Endodermal cell (in vitro differentiated cells): ENCODE data around the gene SPATA1. TPM values are rescaled to one million over a fixed set of nuclear protein-coding genes. Genes with fewer than 3 reads are reported as not detected.
A peak's percentile ranks its signal among the peaks of the same experiment; 100 is the strongest.

Experiments used
- DNase-seq: peaks from one replicate; pipeline ENCODE4 v3.0.0-alpha.2; 2017
- H3K27ac ChIP-seq: 2 replicates; pipeline ENCODE4 v1.5.1; 2013; ENCODE audit warnings: mild to moderate bottlenecking, low read depth, low read length, moderate library complexity
- H3K27me3 ChIP-seq: 2 replicates; pipeline ENCODE4 v1.6.1; 2013; ENCODE audit warnings: mild to moderate bottlenecking, low read length, moderate library complexity; ENCODE audit not compliant: insufficient read depth, control insufficient read depth, poor library complexity, severe bottlenecking
- H3K36me3 ChIP-seq: 2 replicates; pipeline ENCODE4 v1.7.0; 2013; ENCODE audit warnings: mild to moderate bottlenecking, low read length, moderate library complexity; ENCODE audit not compliant: control insufficient read depth, insufficient read depth
- H3K4me1 ChIP-seq: one replicate; pipeline ENCODE4 v1.7.0; 2013; ENCODE audit warnings: low read length; ENCODE audit not compliant: control insufficient read depth, insufficient read depth
- H3K4me3 ChIP-seq: 2 replicates; pipeline ENCODE4 v1.5.1; 2013; ENCODE audit warnings: mild to moderate bottlenecking, low read length, moderate library complexity
- H3K9ac ChIP-seq: 2 replicates; pipeline ENCODE4 v1.6.1; 2013; ENCODE audit warnings: mild to moderate bottlenecking, low read length, moderate library complexity; ENCODE audit not compliant: poor library complexity, severe bottlenecking; ENCODE audit errors: extremely low read depth
- H3K9me3 ChIP-seq: 2 replicates; pipeline ENCODE4 v1.6.1; 2013; ENCODE audit warnings: mild to moderate bottlenecking, low read length, moderate library complexity; ENCODE audit not compliant: control insufficient read depth
- H3K27ac Mint-ChIP-seq: 2 replicates; pipeline ENCODE4 v1.8.0; 2020; ENCODE audit warnings: mixed read lengths
- H3K27me3 Mint-ChIP-seq: 2 replicates; pipeline ENCODE4 v1.8.0; 2021; ENCODE audit warnings: mild to moderate bottlenecking, mixed read lengths; ENCODE audit not compliant: insufficient read depth
- H3K36me3 Mint-ChIP-seq: 2 replicates; pipeline ENCODE4 v1.8.0; 2020; ENCODE audit warnings: low read depth, mixed read lengths
- H3K4me1 Mint-ChIP-seq: 2 replicates; pipeline ENCODE4 v1.8.0; 2020; ENCODE audit warnings: mixed read lengths
- H3K4me3 Mint-ChIP-seq: 2 replicates; pipeline ENCODE4 v1.8.0; 2020; ENCODE audit warnings: mild to moderate bottlenecking, moderate library complexity, mixed read lengths
- H3K9me3 Mint-ChIP-seq: 2 replicates; pipeline ENCODE4 v1.8.0; 2020; ENCODE audit warnings: mild to moderate bottlenecking, mixed read lengths
- CTCF ChIP-seq: fragments of 200-600 bp; sonication (generic); conservative IDR thresholded peaks from 2 replicates; pipeline ENCODE4 v1.5.0; 2021; ENCODE audit warnings: antibody characterized with exemption, mild to moderate bottlenecking
- WGBS, 2 experiments: methylation state at CpG; one replicate each; pipeline versions ENCODE4 v1.1.5 to v1.1.7; 2013; ENCODE audit warnings: missing lambda C conversion rate in 2 of 2, mixed read lengths in 1 of 2; ENCODE audit not compliant: insufficient coverage in 1 of 2, insufficient read length in 1 of 2; 5-methylcytosine and 5-hydroxymethylcytosine counted together
- total RNA-seq, 2 donors: library from RNA; stranded (reverse); fragmentation: NEBNext Ultra II Directional in 1 of 2; extraction: Animal tissue kit (Norgen Biotek cat#: 25700) in 1 of 2; gene quantifications; 2 replicates in 1 of 2; 3 replicates in 1 of 2; pipeline ENCODE4 v1.2.1, GENCODE V29; 2021

Gene SPATA1
- total RNA-seq, 2 donors from 2014 or later = 0.55 to 1.6 TPM

- Mint-ChIP-seq H3K36me3 (peaks cover 16% of the 10 kb centered on the region), H3K9me3 (peaks cover 72% of the 10 kb centered on the region), H3K27ac (peak overlapping the region; percentile 78), H3K27me3 (peaks cover 2% of the 10 kb centered on the region), H3K4me1 (peaks cover 18% of the 10 kb centered on the region), H3K4me3 (no peak overlapping the region)
- no peaks in the 10 kb centered on the region for H3K4me1 ChIP-seq
- H3K9ac ChIP-seq = peak overlapping the region; percentile 23
- DNase-seq = no peak
- no peaks in the 10 kb centered on the region for H3K27me3 ChIP-seq
- 80% methylated on average over 2 of the region's 2 CpGs; no CpG with 5 or more reads in 1 of the 2 experiments for WGBS, 2 experiments
- TF ChIP-seq CTCF = no peak
- H3K9me3 ChIP-seq = peaks cover 57% of the 10 kb centered on the region
- H3K27ac ChIP-seq = no peak overlapping the region
- H3K4me3 ChIP-seq = no peak overlapping the region
- H3K36me3 ChIP-seq = no peaks in the 10 kb centered on the region
Observed at GRCh38 chr1:84603223-84603622, 97.0 kb downstream of the SPATA1 start.

DNA sequence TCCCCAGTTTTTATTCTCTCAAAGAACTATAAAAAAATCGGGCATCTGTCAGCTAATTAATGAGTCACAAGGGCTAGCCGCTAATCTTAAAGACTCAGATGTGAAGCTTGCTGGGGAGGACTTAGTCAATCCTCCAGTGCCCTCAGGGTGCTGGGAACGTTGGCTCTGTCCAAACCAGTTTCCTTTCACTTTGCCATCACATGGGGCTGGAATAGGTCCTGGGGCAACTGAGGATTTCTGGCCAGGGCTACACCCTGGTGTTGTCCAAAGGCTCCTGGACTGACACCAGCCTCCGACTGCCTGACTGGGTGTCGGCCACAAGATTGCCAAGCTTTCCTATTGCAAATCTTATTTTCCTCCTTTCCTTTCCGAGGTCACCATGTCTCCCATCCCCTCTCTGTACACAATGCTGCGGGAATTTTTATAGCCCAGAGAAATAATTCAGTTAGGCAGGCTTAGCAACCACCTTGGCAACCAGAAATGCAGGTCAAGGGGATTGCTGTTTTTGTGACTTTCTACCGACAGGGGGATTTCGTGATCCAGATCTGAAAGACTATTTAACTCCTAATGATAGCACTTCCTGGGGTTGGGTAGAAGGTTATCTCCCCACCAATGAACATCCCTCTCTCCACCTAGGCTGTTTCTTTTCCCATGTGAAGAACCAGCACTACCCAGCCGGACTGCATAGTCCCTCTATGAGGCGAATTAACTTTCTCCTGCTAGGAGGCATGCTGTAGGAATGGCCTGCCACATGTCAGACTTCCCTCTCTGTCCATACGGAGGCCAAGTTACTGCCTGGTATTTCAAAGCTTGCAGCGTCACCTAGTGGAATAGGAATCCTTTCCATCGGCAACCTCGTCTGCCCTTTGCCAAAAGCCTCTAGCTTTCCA, 98.0 kb downstream of the SPATA1 start:
- peak; percentile 67 for TF ChIP-seq CTCF
- 84 to 88% methylated on average over 12 to 15 of the region's 15 CpGs for WGBS, 2 experiments
- Mint-ChIP-seq H3K27me3 (peaks cover 2% of the 10 kb centered on the region), H3K27ac (peak overlapping the region; percentile 78), H3K9me3 (peaks cover 77% of the 10 kb centered on the region), H3K4me3 (no peak overlapping the region), H3K36me3 (peaks cover 16% of the 10 kb centered on the region), H3K4me1 (peaks cover 10% of the 10 kb centered on the region)
- Histone ChIP-seq H3K4me3 (peak overlapping the region; percentile 72), H3K4me1 (no peaks in the 10 kb centered on the region), H3K36me3 (no peaks in the 10 kb centered on the region), H3K9me3 (peaks cover 66% of the 10 kb centered on the region), H3K27ac (peak overlapping the region; percentile 51), H3K27me3 (no peaks in the 10 kb centered on the region), H3K9ac (no peak overlapping the region)
- peak; percentile 74 for DNase-seq

- Mint-ChIP-seq H3K27ac (no peak overlapping the region), H3K4me3 (no peak overlapping the region), H3K36me3 (peaks cover 16% of the 10 kb centered on the region), H3K9me3 (peaks cover 80% of the 10 kb centered on the region), H3K4me1 (peaks cover 9% of the 10 kb centered on the region), H3K27me3 (peaks cover 2% of the 10 kb centered on the region)
- no peak for TF ChIP-seq CTCF
- WGBS, 2 experiments = 83 to 92% methylated on average over 1 of the region's 1 CpG
- Histone ChIP-seq H3K9me3 (peaks cover 76% of the 10 kb centered on the region), H3K4me3 (peak overlapping the region; percentile 72), H3K9ac (no peak overlapping the region), H3K27ac (no peak overlapping the region), H3K4me1 (no peaks in the 10 kb centered on the region), H3K36me3 (no peaks in the 10 kb centered on the region), H3K27me3 (no peaks in the 10 kb centered on the region)
- no peak for DNase-seq
Observed at GRCh38 chr1:84605157-84605556, 99.0 kb downstream of the SPATA1 start.
